ENCODE data around the gene FLOT2.
"Not testable (repeated sequence)": the region's sequence is repeated elsewhere in the genome, so short reads cannot be mapped to it uniquely, and the experiment has no call there.

FLOT2 gene

DNA sequence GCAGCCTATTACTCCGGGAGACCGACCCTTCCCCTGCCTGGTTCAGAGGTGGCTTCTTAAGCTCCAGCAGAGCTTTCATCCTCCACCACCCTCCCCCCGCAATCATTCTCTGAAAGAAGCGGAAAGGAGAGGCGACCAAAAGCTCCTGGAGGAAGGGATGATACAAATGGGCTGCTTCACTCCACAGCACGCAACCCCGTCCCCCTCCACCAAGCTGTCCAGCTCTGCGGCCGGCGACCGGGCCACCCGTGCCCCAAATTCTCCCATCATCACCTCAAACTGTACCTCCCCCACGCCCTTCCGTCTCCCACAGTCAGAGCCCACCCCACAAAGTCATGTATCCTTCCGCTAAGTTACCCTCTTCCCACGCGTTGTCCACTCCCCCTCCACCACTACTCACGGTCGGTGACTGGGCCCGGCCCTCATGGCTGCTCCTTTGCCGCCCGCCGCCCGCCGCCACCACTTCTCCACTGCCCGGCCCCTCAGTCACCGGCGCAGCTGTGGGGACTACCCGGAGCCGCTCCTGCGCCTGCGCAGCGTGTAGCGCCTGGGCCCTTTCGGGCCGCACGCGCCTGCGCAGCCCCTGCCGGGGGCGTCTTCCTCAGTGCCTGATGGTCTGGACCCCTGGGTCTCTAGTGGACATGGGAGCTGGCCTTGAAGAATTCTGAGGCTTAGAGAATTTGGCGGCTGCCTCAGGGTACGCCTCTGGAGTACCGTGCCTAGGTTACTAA is 55.1 kb downstream of the FLOT2 start, which contains the start of gene FAM222B:
TSS of gene FAM222B (minus strand) at position 509 of the 731 bp plus-strand sequence. CDS start 76,123 bp downstream, outside the sequence.
- DNase-seq (ENCODE audit: low read depth) = peak; percentile 71

DNA sequence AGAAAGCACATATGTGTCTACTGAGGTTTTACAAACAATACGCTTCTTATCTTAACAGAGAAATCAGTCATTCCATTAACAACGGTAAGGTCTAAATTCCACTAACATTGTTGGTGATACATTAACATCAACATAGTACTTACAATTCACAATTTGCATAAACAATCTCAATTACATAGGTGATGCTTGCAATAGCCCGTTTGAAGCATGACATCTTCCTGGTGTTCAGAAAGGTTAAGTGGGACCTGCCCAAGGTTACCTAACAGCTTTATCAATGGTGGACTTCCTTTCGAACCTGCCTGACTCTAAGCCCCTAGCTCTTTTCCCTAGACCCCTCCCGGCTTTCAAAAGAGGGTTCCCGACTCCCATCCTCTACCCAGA is 55.6 kb downstream of the FLOT2 start:
- DNase-seq (ENCODE audit: low read depth) = no peak

DNA sequence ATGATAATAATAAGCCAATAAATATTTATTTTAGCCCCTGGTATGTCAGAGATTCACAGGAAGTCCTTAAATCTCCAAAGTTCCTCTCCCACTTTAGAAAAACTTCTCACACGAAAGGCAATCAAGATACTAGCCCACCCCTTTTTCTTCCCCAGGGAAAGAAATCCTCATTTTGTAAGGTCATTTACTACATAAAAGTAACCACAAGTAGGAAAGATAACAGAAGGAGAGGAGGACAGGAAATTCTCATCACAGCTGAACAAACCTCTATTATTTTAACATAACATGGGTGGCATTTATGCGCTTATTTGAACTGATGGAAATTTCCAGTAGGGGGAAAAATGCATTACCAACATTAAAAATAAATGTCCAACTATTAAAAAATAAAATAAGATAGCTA is 58.3 kb downstream of the FLOT2 start:
- no peak for DNase-seq (ENCODE audit: low read depth)

DNA sequence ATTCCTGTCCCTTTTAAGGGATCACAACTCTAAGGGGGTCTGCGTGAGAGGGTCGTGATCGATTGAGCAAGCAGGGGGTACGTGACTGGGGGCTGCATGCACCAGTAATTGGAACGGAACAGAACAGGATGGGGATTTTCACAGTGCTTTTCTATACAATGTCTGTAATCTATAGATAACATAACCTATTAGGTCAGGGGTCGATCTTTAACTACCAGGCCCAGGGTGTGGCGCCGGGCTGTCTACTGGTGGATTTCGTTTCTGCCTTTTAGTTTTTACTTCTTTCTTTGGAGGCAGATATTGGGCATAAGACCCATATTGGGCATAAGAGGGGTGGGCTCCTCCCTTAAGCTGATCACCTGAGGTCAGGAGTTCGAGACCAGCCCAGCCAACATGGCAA is 61.0 kb downstream of the FLOT2 start:
- DNase-seq (ENCODE audit: low read depth) = not testable (repeated sequence)

DNA sequence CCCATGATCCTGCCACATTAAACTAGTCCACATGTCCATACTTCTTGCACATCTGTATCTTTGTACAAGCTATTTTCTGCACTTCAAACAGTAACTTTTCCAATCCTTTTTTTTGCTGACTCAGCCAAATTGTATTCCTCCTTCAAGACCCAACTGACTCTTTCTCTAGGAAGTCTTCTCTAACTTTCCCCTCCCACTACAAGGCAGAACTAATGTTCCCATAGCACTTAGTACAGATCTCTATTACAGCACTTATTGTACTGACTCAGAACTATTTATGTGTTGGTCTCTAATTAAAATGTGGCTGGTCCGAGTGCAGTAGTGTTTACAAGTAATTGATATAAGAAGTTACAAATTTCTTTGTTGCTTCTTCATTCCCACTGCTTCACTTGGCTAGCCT is 63.1 kb downstream of the FLOT2 start:
- no peak for DNase-seq (ENCODE audit: low read depth)

All from stimulated activated CD8-positive, alpha-beta memory T cell treated with anti-CD3 and anti-CD28 coated beads, Interleukin-12 subunit alpha, Interleukin-12 subunit beta, amount 100 ng/mL, for 1 hour (primary cell).